NCI-H2107 treated with DMSO at 0.1 percent for 48 hours (cell line): ENCODE measurements around the gene PEX1.
"Not testable (repeated sequence)": the region's sequence is repeated elsewhere in the genome, so short reads cannot be mapped to it uniquely, and the experiment has no call there.

Experiments
- DNase-seq: peaks from one replicate; lab custom pipeline; 2025; ENCODE audit not compliant: unreplicated experiment; lab: John Stamatoyannopoulos, UW

The PEX1 gene

GRCh38 chr7:92528188-92528957 is at the start of gene PEX1, which contains the start of gene RBM48:
PEX1 (minus strand) TSS chr7:92528520; CDS start chr7:92528435, 85 bp downstream.
RBM48 (plus strand) TSS chr7:92528795; CDS start chr7:92528814, 19 bp downstream.
- DNase-seq = peak; percentile 98

GRCh38 chr7:92576296-92576695 is 48.0 kb upstream of the PEX1 start:
- DNase-seq = no peak

GRCh38 chr7:92569137-92569536 is 40.8 kb upstream of the PEX1 start:
- DNase-seq = no peak

GRCh38 chr7:92567460-92567859 is 39.1 kb upstream of the PEX1 start:
- no peak for DNase-seq

GRCh38 chr7:92563345-92563744 is 35.0 kb upstream of the PEX1 start:
- DNase-seq = no peak

- DNase-seq = no peak
Measured at GRCh38 chr7:92560602-92561001, 32.3 kb upstream of the PEX1 start.

- DNase-seq = no peak
Measured at GRCh38 chr7:92557808-92558362, 29.6 kb upstream of the PEX1 start.

- no peak for DNase-seq
Measured at GRCh38 chr7:92557249-92557648, 28.9 kb upstream of the PEX1 start.

- no peak for DNase-seq
Measured at GRCh38 chr7:92550194-92550593, 21.9 kb upstream of the PEX1 start.

- no peak for DNase-seq
Measured at GRCh38 chr7:92547579-92547978, 19.3 kb upstream of the PEX1 start.

GRCh38 chr7:92546856-92547497 is 18.7 kb upstream of the PEX1 start:
- no peak for DNase-seq

- DNase-seq = not testable (repeated sequence)
Measured at GRCh38 chr7:92545116-92545515, 16.8 kb upstream of the PEX1 start.

- DNase-seq = not testable (repeated sequence)
Measured at GRCh38 chr7:92543542-92543941, 15.2 kb upstream of the PEX1 start.

GRCh38 chr7:92534572-92534971 is 6.3 kb upstream of the PEX1 start:
- no peak for DNase-seq

GRCh38 chr7:92528958-92529264 is 591 bp upstream of the PEX1 start:
- DNase-seq = no peak

GRCh38 chr7:92527300-92528187 is 776 bp downstream of the PEX1 start:
- no peak for DNase-seq

- DNase-seq = no peak
Measured at GRCh38 chr7:92523110-92523509, 5.2 kb downstream of the PEX1 start.

- no peak for DNase-seq
Measured at GRCh38 chr7:92520024-92520423, 8.3 kb downstream of the PEX1 start.

GRCh38 chr7:92517631-92518030 is 10.7 kb downstream of the PEX1 start:
- DNase-seq = no peak

- DNase-seq = no peak
Measured at GRCh38 chr7:92513167-92513902, 15.0 kb downstream of the PEX1 start.

GRCh38 chr7:92508946-92509345 is 19.4 kb downstream of the PEX1 start:
- no peak for DNase-seq
